ENCODE results near the gene THSD7A.

The THSD7A gene

GRCh38 chr7:11831736-11832495 lies at the start of gene THSD7A:
THSD7A (minus strand) TSS chr7:11832198; CDS start chr7:11831946, 252 bp downstream.
- peak within 1 kb of the TSS; percentile 74 to 86 for H3K4me3 ChIP-seq (ENCODE audit: low read length in 2 of 2)
- H3K9ac ChIP-seq (ENCODE audit: low read length in 2 of 2), result peak within 1 kb of the TSS; percentile 34 to 43
- H3K27me3 ChIP-seq (ENCODE audit: control insufficient read depth in 1 of 2, insufficient read depth in 2 of 2, low read length in 2 of 2), result no peaks in the 10 kb centered on the region
- no peak within 1 kb of the TSS for H3K27ac ChIP-seq (ENCODE audit: low read length)
- no peaks in the 10 kb centered on the region for H3K9me3 ChIP-seq (ENCODE audit: control insufficient read depth in 2 of 2, low read length in 2 of 2)
- H3K4me1 ChIP-seq (ENCODE audit: control insufficient read depth, insufficient read depth, low read length), result no peaks in the 10 kb centered on the region
- no peaks in the 10 kb centered on the region for H3K36me3 ChIP-seq (ENCODE audit: control insufficient read depth in 2 of 2, insufficient read depth in 2 of 2, low read length in 2 of 2)

DNA sequence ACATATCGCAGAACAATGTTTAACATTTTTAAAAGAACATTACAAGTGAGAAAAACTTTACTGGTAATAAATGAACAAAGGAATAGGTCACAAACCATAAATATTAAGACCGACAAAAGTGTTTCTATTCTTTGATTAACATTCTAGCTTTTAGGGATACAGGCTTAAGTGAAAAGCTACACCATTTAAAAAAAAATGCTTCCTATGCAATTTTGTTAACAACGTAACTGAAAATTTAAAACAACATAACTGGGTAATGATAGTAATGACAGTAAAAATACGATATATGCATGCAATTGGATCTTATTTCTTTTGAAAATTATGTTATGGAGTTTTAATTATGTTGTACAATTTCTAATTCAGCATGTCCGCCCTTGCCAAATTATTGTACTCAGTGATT lies 49.7 kb upstream of the THSD7A start:
- Histone ChIP-seq H3K27ac (ENCODE audit: low read length) (no peak overlapping the region), H3K36me3 (ENCODE audit: control insufficient read depth in 2 of 2, insufficient read depth in 2 of 2, low read length in 2 of 2) (no peaks in the 10 kb centered on the region), H3K4me1 (ENCODE audit: control insufficient read depth, insufficient read depth, low read length) (no peaks in the 10 kb centered on the region), H3K4me3 (ENCODE audit: low read length in 2 of 2) (no peak overlapping the region), H3K27me3 (ENCODE audit: control insufficient read depth in 1 of 2, insufficient read depth in 2 of 2, low read length in 2 of 2) (no peaks in the 10 kb centered on the region), H3K9me3 (ENCODE audit: control insufficient read depth in 2 of 2, low read length in 2 of 2) (no peaks in the 10 kb centered on the region), H3K9ac (ENCODE audit: low read length in 2 of 2) (no peak overlapping the region)

DNA sequence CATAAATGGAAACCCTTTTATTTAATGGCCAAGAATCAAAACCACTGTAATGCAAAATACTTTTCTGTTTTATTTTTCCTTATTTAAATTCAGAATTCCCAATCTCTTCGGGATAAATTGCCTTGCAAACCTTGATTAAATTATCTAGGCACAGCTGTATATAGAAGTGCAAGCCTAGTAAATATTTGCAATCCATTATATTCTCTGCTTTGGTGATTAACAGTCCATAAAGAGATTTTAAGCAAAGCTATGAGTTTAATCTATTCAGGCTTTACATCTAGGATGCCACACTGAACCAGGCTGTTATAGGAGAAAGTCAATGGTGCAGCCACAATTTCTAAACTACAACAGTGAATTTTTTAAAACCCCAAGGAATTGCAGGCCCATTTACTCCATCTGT lies 43.6 kb upstream of the THSD7A start:
- no peak overlapping the region for H3K27ac ChIP-seq (ENCODE audit: low read length)
- H3K27me3 ChIP-seq (ENCODE audit: control insufficient read depth in 1 of 2, insufficient read depth in 2 of 2, low read length in 2 of 2), result no peaks in the 10 kb centered on the region
- no peaks in the 10 kb centered on the region for H3K36me3 ChIP-seq (ENCODE audit: control insufficient read depth in 2 of 2, insufficient read depth in 2 of 2, low read length in 2 of 2)
- H3K9ac ChIP-seq (ENCODE audit: low read length in 2 of 2), result no peak overlapping the region
- no peak overlapping the region for H3K4me3 ChIP-seq (ENCODE audit: low read length in 2 of 2)
- H3K4me1 ChIP-seq (ENCODE audit: control insufficient read depth, insufficient read depth, low read length), result no peaks in the 10 kb centered on the region
- H3K9me3 ChIP-seq (ENCODE audit: control insufficient read depth in 2 of 2, low read length in 2 of 2), result no peaks in the 10 kb centered on the region

- Histone ChIP-seq H3K4me3 (ENCODE audit: low read length in 2 of 2) (no peak overlapping the region), H3K9ac (ENCODE audit: low read length in 2 of 2) (no peak overlapping the region), H3K27ac (ENCODE audit: low read length) (no peak overlapping the region), H3K9me3 (ENCODE audit: control insufficient read depth in 2 of 2, low read length in 2 of 2) (no peaks in the 10 kb centered on the region), H3K36me3 (ENCODE audit: control insufficient read depth in 2 of 2, insufficient read depth in 2 of 2, low read length in 2 of 2) (no peaks in the 10 kb centered on the region), H3K4me1 (ENCODE audit: control insufficient read depth, insufficient read depth, low read length) (no peaks in the 10 kb centered on the region), H3K27me3 (ENCODE audit: control insufficient read depth in 1 of 2, insufficient read depth in 2 of 2, low read length in 2 of 2) (no peaks in the 10 kb centered on the region)
Observed at GRCh38 chr7:11865671-11866070, 33.7 kb upstream of the THSD7A start.

DNA sequence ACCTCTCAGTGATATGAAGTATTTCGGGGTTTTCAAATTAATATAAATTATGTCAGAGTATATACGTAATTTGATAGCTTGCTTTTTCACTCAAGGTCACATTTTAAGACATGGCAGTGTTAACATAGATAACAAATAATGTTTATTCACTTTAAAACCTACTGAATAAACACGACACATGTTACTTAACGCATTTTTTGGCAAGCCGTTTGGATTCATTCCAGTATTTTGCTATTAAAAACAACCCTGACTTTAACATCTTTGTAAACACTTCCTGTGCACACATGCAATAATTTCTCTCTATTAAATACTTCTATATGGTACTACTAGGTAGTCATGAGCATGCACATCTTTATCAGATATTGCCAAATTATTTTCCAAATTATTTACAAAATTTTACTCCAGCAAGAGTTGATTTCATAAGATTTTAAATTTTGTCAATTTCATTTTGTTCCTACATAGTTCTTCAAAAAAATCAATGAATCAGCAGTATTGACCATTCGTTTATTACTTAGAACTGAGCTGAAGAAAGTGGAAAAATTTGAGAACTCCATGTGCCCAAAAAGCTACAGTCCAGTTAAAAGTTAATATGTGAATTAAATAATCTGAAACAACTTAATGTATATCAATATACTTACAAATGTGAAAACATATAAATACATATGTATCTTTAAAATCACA lies 26.8 kb upstream of the THSD7A start:
- no peak overlapping the region for H3K27ac ChIP-seq (ENCODE audit: low read length)
- H3K27me3 ChIP-seq (ENCODE audit: control insufficient read depth in 1 of 2, insufficient read depth in 2 of 2, low read length in 2 of 2), result no peaks in the 10 kb centered on the region
- H3K36me3 ChIP-seq (ENCODE audit: control insufficient read depth in 2 of 2, insufficient read depth in 2 of 2, low read length in 2 of 2), result no peaks in the 10 kb centered on the region
- no peak overlapping the region for H3K4me3 ChIP-seq (ENCODE audit: low read length in 2 of 2)
- H3K4me1 ChIP-seq (ENCODE audit: control insufficient read depth, insufficient read depth, low read length), result no peaks in the 10 kb centered on the region
- no peaks in the 10 kb centered on the region for H3K9me3 ChIP-seq (ENCODE audit: control insufficient read depth in 2 of 2, low read length in 2 of 2)
- H3K9ac ChIP-seq (ENCODE audit: low read length in 2 of 2), result no peak overlapping the region

DNA sequence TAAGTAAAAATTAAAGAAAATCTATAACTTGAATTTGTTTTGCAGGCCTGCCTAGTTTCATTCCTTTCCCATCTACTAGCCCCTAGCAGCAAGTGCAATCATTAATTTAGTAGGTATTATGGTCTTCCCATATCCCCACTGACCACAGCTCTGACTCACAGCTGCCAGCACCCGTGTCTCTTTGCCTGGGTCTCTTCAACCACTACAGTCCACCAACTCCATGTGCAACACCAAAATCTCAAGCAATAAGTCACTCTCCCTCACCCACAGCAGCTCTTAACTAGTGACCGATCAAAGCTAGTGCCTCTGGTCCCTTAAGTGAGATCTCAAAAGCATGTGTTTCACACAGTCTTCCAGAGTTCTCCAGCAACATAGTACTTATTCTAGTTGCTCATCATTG lies 26.0 kb upstream of the THSD7A start:
- Histone ChIP-seq H3K36me3 (ENCODE audit: control insufficient read depth in 2 of 2, insufficient read depth in 2 of 2, low read length in 2 of 2) (no peaks in the 10 kb centered on the region), H3K27ac (ENCODE audit: low read length) (no peak overlapping the region), H3K9me3 (ENCODE audit: control insufficient read depth in 2 of 2, low read length in 2 of 2) (no peaks in the 10 kb centered on the region), H3K9ac (ENCODE audit: low read length in 2 of 2) (no peak overlapping the region), H3K4me3 (ENCODE audit: low read length in 2 of 2) (no peak overlapping the region), H3K27me3 (ENCODE audit: control insufficient read depth in 1 of 2, insufficient read depth in 2 of 2, low read length in 2 of 2) (no peaks in the 10 kb centered on the region), H3K4me1 (ENCODE audit: control insufficient read depth, insufficient read depth, low read length) (no peaks in the 10 kb centered on the region)

GRCh38 chr7:11848251-11848650 lies 16.3 kb upstream of the THSD7A start:
- Histone ChIP-seq H3K9ac (ENCODE audit: low read length in 2 of 2) (no peak overlapping the region), H3K27ac (ENCODE audit: low read length) (no peak overlapping the region), H3K27me3 (ENCODE audit: control insufficient read depth in 1 of 2, insufficient read depth in 2 of 2, low read length in 2 of 2) (no peaks in the 10 kb centered on the region), H3K36me3 (ENCODE audit: control insufficient read depth in 2 of 2, insufficient read depth in 2 of 2, low read length in 2 of 2) (no peaks in the 10 kb centered on the region), H3K4me3 (ENCODE audit: low read length in 2 of 2) (no peak overlapping the region), H3K4me1 (ENCODE audit: control insufficient read depth, insufficient read depth, low read length) (no peaks in the 10 kb centered on the region), H3K9me3 (ENCODE audit: control insufficient read depth in 2 of 2, low read length in 2 of 2) (no peaks in the 10 kb centered on the region)

DNA sequence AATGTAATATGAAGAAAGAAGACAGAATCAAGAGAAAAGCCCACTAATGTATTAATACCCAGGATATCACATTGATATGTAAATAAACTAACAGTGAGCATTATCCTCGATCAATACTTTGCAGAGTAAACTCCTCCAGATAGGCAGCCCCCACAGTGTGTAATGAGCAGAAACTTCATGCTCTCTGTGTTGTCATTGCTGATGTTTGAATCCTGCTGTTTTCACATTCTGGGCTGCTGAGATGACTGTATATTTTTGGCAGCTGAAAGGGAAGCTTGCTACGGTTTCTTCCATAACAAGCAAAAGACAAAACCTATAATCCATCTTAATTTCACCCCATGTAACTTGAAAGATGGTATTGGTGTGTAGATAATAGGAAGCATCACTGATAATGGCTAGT lies 15.3 kb upstream of the THSD7A start:
- no peaks in the 10 kb centered on the region for H3K27me3 ChIP-seq (ENCODE audit: control insufficient read depth in 1 of 2, insufficient read depth in 2 of 2, low read length in 2 of 2)
- H3K27ac ChIP-seq (ENCODE audit: low read length), result no peak overlapping the region
- H3K4me3 ChIP-seq (ENCODE audit: low read length in 2 of 2), result no peak overlapping the region

GRCh38 chr7:11846361-11846955 lies 14.5 kb upstream of the THSD7A start:
- Histone ChIP-seq H3K27me3 (ENCODE audit: control insufficient read depth in 1 of 2, insufficient read depth in 2 of 2, low read length in 2 of 2) (no peaks in the 10 kb centered on the region), H3K4me1 (ENCODE audit: control insufficient read depth, insufficient read depth, low read length) (no peaks in the 10 kb centered on the region), H3K4me3 (ENCODE audit: low read length in 2 of 2) (no peak overlapping the region), H3K9ac (ENCODE audit: low read length in 2 of 2) (no peak overlapping the region), H3K27ac (ENCODE audit: low read length) (no peak overlapping the region), H3K36me3 (ENCODE audit: control insufficient read depth in 2 of 2, insufficient read depth in 2 of 2, low read length in 2 of 2) (no peaks in the 10 kb centered on the region), H3K9me3 (ENCODE audit: control insufficient read depth in 2 of 2, low read length in 2 of 2) (no peaks in the 10 kb centered on the region)

More for the DNA sequence above, 15.3 kb upstream of the THSD7A start:
- Histone ChIP-seq H3K9ac (ENCODE audit: low read length in 2 of 2) (no peak overlapping the region), H3K36me3 (ENCODE audit: control insufficient read depth in 2 of 2, insufficient read depth in 2 of 2, low read length in 2 of 2) (no peaks in the 10 kb centered on the region), H3K4me1 (ENCODE audit: control insufficient read depth, insufficient read depth, low read length) (no peaks in the 10 kb centered on the region), H3K9me3 (ENCODE audit: control insufficient read depth in 2 of 2, low read length in 2 of 2) (no peaks in the 10 kb centered on the region)

GRCh38 chr7:11843113-11843765 lies 11.2 kb upstream of the THSD7A start:
- Histone ChIP-seq H3K27me3 (ENCODE audit: control insufficient read depth in 1 of 2, insufficient read depth in 2 of 2, low read length in 2 of 2) (no peaks in the 10 kb centered on the region), H3K4me1 (ENCODE audit: control insufficient read depth, insufficient read depth, low read length) (no peaks in the 10 kb centered on the region), H3K4me3 (ENCODE audit: low read length in 2 of 2) (no peak overlapping the region), H3K9ac (ENCODE audit: low read length in 2 of 2) (no peak overlapping the region), H3K9me3 (ENCODE audit: control insufficient read depth in 2 of 2, low read length in 2 of 2) (no peaks in the 10 kb centered on the region), H3K36me3 (ENCODE audit: control insufficient read depth in 2 of 2, insufficient read depth in 2 of 2, low read length in 2 of 2) (no peaks in the 10 kb centered on the region), H3K27ac (ENCODE audit: low read length) (no peak overlapping the region)
